HG03039 (cell line): ENCODE measurements around the gene CYP3A5.

Source experiments
- ATAC-seq: cut with Tn5 transposase; IDR thresholded peaks from one replicate; pipeline ENCODE4 v1.9.1; 2021; ENCODE audit warnings: mild to moderate bottlenecking, moderate library complexity; ENCODE audit not compliant: unreplicated experiment

Gene CYP3A5

DNA sequence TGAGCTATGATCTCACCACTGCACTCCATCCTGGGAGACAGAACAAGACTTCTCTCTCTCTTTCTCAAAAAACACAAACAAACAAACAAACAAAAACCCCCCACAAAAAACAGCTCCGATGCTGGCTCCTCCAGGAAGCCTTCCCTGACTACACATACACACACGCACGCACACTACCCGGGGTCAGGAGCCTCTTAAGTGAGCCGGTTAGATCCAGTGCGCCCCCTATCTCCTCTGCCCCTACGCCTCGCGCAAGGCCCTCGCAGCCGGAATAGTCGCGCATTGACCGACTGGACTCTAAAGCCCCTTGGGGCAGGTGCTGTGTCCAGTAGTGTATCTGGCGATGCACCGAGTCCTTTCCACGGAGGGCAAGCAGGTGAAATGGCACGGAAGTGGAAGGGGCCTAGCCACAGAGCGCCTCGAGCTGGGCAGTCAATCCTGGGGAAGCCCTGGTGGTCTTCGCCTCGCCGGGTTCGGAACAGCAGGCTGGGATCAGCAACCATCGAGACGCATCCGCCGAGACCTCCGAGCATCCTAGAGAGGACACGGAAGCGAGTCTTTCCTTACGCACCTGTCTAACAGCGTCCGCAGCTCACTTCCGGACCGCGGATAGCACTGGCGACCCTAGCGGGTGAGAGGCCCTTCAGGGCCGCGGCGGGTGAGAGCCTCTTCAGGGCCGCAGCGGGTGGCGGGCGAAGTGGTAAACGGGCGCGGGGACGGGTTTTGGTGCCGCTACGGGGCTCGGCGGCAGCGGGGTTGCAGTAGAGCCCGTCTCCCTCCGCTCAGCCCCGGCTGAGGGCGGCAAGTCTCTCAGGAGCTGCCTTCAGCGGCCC lies 63.2 kb downstream of the CYP3A5 start, which contains the start of gene ZSCAN25:
Gene ZSCAN25, plus strand, starts transcription at position 588 of the 833 bp plus-strand sequence. CDS start 2,661 bp downstream, outside the sequence.
- ATAC-seq: peak; percentile 87

DNA sequence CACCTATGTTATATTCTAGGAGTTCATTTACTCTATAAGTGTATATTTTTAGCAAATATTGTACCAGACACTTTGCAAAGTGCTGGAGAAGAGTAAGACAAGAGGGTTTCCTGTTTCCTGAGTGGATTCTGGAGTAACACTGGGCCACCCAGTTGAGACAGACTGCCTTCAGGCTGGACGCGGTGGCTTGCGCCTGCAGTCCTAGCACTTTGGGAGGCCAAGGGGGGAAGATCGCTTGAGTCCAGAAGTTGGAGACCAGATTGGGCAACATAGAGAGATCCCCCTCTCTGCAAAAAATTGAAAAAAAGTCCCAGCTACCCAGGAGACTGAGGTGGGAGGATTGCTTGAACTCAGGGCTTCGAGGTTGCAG lies 63.8 kb downstream of the CYP3A5 start:
- ATAC-seq: no peak

DNA sequence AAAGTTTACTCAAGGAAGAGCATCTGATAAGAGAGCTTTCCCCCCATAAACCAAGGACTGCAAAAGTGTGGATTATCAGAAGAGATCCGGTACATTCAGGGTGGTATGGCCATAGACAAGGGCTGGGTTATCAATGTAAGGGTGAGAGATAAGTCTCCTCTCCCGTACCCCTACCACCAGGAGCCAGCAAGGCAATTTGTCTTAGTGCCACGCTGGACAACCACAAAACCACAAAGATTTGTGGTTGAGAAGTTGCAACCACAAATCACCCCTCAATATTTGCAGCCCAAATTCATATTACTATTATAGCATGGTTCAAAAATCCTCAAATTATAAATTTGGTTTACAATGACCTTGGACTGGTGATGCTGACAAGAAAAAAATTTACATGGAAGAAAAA lies 65.3 kb downstream of the CYP3A5 start:
- no peak for ATAC-seq

DNA sequence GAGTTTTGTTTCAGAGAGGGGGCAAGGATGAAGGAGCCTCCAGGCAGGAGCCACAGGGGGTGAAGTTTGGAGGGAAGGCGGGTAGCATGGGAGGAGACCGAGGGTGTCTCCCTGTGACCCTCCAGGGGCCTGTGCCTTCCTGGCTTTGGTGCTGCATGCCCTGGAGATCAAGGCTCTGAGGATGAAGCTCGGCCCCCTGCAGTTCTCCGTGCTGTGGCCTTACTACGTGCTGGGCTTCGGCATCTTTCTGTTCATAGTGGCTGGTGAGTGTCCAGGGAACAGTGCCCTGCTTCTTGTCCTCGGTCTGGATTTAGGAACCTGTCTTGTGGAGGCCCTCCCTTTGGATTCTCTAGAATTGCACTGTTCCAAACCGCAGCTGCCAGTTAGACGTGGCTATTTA lies 72.2 kb downstream of the CYP3A5 start:
- ATAC-seq: no peak

DNA sequence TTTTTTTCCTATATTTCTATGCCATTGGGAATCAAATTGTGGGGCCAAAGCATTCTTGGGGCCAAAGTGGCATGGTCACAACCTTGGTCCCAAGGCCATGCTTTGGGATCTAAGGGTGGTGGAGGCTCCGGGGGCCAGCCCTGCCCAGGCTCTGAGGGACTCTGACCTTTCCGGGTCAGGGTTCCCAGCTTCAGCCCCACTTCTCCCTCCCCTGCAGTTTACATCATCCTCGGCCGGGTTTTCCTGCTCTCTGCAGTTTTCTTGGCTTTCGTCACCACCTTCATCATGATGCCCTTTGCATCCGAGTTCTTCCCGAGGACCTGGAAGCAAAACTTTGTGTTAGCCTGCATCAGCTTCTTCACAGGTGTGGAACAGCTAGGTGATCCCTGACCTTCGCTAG lies 73.3 kb downstream of the CYP3A5 start:
- ATAC-seq: no peak

DNA sequence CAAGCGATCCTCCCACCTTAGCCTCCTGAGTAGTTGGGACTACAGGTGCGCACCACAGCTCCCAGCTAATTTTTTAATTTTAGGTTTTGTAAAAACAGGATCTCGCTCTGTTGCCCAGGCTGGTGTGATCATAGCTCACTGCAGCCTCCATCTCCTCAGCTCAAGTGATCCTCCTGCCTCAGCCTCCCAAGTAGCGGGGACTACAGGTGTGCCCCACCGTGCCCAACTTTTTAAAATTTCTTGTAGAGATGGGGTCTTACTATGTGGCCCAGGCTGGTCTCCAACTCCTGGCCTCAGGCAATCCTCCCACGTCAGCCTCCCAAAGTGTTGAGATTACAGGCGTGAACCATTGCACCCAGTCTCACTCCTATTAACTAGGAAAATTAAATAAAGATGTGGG lies 74.3 kb downstream of the CYP3A5 start:
- ATAC-seq: no peak

DNA sequence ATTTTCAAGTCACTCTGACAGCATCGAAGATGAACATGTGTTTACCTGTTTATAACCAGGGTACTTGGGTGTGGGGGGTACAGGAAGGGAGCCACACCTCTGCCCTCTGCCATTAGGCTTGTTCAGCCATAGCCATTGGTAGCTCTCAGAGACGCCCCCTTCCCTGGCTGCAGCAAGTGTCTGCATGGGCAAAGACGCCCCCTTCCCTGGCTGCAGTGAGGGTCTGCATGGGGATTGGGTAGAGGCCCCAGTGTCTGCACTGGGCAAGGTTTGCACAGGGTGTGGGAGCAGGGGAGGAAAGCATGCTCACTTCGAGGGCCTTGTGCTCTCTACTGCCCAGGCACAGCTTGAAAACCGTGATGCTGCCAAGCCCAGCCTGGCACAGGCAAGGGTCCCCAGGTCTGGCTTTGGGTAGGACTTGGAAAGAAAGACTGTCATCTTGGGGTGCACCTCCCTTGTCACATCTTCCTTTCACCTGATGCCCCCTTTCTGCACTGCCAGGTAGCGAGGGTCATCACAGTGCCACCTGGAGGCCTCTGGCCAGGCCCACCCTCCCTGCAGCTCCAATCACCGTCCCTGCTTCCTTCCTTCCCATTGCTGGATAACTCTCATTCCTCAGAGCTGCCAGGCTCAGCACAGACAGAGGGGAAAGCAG lies 78.0 kb downstream of the CYP3A5 start:
- ATAC-seq: no peak

DNA sequence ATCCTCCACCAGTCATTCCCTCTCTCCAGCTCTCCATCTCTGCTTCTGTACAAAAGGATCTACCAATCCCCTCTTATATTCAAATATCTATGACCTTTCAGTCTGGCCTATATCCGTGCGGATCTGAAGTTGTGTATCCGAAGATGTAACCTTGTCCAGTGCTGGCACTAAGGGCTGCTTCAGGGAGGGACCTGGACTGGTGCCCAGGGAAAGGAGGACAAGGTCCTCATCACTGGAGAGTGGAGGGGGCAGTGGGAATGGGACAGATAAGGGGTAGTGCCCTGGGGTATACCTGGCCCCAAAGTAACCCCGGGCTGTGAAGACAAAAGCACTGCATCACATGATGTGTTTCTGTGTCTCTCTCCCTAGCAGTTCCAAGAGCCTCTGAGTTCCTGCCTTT lies 80.0 kb downstream of the CYP3A5 start:
- no peak for ATAC-seq
